DOHH2 (cell line): ENCODE results near the gene S100A8.

ENCODE experiments used
- EZH2phosphoT487 ChIP-seq: fragments of 200-600 bp; sonication (generic); IDR thresholded peaks from 2 replicates; pipeline ENCODE4 v1.6.1; 2017; ENCODE audit warnings: borderline replicate concordance, mild to moderate bottlenecking, antibody characterized with exemption, low read length, moderate library complexity, mixed read lengths
- TF ChIP-seq, protein P1 (sequence below): fragments of 200-600 bp; sonication (generic); IDR thresholded peaks from one replicate; pipeline ENCODE4 v1.5.1; 2014; ENCODE audit warnings: antibody characterized with exemption, mild to moderate bottlenecking, low read depth, low read length; ENCODE audit not compliant: poor library complexity, severe bottlenecking

DNA sequence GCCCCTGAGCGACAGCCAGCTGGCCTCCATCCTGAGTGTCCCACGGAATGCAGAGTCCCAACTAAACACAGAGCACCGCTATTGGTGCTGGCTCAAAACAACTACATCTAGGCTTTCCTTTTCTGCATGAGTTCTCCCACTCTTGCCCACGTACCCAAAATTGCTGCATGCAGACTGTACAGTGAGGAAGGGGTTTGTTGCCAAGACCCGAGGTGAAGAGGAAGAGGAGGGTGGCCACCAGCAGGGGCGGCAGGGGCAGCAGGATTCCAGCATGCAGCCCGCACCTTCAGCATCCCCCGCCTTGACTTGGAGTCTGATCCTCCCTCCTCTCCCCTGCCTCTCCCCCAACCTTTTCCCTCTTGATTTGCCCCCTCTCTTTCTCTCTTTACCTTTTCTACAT lies 25.2 kb downstream of the S100A8 start:
- TF ChIP-seq, protein P1, sequence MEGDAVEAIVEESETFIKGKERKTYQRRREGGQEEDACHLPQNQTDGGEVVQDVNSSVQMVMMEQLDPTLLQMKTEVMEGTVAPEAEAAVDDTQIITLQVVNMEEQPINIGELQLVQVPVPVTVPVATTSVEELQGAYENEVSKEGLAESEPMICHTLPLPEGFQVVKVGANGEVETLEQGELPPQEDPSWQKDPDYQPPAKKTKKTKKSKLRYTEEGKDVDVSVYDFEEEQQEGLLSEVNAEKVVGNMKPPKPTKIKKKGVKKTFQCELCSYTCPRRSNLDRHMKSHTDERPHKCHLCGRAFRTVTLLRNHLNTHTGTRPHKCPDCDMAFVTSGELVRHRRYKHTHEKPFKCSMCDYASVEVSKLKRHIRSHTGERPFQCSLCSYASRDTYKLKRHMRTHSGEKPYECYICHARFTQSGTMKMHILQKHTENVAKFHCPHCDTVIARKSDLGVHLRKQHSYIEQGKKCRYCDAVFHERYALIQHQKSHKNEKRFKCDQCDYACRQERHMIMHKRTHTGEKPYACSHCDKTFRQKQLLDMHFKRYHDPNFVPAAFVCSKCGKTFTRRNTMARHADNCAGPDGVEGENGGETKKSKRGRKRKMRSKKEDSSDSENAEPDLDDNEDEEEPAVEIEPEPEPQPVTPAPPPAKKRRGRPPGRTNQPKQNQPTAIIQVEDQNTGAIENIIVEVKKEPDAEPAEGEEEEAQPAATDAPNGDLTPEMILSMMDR: no peak
- no peak for TF ChIP-seq EZH2phosphoT487
